GF-D8 (cell line): ENCODE data around the gene SLC17A2.

Experiments
- DNase-seq: peaks from one replicate; lab custom pipeline; 2025; lab: John Stamatoyannopoulos, UW

The SLC17A2 gene

GRCh38 chr6:25919657-25920056 lies 10.8 kb downstream of the SLC17A2 start:
- no peak for DNase-seq

GRCh38 chr6:25918083-25918683 lies 12.3 kb downstream of the SLC17A2 start:
- no peak for DNase-seq

- DNase-seq, result no peak
Measured at GRCh38 chr6:25916789-25917490, 13.6 kb downstream of the SLC17A2 start.

GRCh38 chr6:25916330-25916729 lies 14.2 kb downstream of the SLC17A2 start:
- no peak for DNase-seq

DNA sequence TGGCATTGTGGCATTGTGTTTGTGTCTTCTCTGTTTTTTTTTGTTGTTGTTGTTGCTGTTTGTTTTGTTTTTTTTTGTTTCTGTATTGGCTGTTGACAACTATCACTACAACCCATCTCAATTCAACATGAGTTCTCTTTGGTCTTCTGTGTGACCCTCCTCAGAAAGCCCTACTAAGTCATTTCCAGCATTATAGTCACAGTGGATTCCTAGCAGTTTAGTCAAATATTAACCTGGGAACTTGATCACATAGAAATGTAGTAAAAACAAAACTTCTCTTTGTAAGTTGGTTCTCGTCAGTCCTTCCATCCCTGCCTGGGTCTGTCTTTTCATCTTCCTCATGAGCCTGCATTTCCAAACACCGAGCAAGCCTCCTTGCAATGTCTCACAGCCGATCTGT lies 16.8 kb downstream of the SLC17A2 start:
- no peak for DNase-seq

DNA sequence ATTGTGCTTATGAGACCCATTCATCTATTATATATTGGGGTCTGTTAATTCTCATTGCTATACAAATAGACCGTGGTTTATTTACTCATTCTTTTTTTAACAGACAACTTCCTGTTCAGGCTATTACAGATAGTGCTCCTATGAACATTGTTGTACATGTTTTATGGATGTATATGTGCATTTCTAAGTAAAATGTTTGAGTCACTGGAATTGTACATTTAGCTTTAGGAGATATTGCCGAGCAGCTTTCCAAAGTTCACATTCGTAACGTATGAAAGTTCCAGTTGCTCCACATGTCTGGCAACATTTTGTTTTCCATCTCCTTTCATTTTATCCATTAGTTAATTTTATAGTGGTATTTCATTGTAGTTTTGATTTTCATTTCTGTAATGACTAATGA lies 19.1 kb downstream of the SLC17A2 start:
- no peak for DNase-seq

DNA sequence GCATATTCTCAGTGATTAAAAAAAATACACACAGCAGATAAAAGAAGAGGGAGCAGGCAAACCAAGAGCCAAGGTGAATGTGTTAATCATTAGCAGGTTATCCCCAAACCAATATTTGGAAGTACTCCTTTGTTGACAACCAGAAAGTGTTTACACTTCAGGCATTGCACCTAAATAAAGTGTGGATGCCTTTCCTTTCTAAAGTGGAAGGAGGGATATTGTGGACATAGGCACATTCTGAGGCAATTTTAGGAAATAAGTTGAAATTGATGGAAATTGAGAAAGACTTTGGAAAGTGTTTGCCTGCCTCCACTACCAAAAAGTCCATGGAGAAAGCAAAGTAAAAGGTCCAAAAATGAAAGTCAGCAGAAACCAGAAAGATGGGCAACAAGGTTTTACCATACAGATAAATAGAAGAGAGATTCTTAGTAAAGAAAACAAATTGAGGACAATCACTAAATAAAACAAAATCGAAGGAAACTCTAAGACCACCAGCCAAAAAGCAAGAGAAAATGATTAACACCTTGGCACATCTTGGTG lies 22.9 kb downstream of the SLC17A2 start:
- DNase-seq, result no peak

DNA sequence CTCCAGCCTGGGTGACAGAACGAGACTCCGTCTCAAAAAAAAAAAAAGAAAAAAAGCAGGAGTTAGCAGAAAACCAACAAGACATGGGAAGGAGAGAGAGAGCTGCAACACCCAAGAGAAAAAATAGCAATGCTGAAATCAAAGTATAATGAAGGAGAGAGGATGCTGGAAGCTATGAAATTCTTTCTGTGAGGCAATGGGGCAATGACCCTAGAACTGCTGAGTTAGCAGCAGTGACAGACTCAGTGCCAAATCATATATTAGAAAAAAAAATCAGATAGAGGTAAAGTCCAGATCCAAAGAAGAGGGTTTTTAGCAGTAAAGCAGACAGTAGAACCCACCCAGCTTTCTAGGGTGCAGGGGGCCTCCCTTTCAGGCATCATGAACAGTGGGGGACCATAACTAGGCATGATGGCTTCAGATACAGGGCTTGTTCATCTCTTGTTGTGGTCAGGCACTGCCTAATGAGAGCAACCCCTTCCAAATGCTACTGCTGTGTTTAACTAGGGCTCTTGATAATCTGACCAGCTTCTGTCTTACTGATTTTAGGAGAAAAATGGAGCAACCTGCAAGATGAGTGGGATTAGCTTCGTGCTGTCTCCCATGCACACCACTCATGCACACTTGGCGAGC lies 26.9 kb downstream of the SLC17A2 start:
- no peak for DNase-seq

DNA sequence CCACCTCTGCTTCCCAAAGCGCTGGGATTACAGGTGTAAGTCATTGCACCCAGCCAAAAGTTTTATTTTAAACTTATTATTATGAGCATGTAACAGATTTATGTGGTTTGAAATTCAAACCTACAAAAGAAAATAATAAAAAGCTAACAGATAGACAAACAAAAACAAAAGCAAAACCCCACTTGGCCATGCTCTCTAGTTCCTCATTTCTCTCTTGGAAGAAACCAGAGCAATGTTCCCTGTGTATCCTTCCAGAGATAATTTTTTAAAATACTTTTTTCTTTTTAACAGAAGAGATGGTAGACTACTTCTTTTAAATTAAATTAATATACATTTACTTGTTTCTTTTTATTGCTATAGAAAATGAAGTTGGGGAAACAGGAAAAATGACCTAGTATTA lies 28.4 kb downstream of the SLC17A2 start:
- DNase-seq, result no peak

DNA sequence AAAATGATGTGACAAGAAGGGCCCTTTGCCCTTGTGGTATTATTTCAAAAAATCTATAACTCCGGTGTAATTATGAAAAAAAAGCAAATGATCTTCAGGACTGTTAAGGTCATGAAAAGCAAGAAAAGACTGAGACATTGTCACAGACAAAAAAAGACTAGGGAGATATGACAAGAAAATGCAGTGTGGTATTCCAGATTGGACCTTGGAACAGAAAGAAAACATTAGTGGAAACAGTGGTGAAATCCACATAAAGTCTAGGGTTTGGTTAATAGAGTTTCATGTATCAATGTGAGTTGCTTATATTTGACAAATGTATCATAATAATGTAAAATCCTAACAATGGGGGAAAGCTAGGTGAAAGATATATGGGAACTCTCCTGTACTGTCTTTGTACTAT lies 29.6 kb downstream of the SLC17A2 start:
- DNase-seq, result no peak

DNA sequence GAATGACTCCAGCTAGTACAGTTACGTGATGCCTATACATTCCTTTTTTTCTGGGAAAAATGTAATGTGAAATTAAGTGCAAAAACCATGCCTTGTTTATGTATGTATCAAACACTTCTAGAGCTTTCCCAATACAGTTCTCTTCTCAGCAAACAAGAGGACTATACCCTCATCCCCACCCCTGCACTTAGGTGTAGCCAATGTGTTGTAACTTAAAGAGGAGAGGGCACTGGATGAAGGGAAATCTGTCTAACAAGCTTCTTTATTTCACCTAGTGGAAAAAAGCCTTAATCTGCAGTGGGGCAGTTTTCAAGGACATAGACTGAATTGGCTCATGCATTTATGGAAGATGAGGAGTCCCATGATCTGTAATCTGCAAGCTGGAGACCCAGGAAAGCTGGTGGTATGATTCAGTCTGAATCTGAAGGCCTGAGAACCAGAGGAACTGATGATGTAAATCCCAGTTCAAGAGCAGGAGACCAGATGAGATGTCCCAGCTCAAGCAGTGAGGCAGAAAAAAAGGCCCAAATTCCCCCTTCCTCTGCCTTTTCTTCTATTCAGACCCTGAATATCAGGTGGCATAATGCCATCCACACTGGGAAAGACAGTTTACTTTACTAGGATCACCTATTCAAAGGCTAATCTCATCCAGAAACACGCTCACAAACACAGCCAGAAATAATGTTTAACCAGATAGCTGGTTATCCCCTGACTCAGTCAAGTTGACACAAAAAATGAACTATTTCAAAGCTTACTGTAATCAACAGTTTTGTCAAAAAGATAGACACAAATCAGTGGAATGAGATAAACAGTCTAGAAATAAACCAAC lies 30.7 kb downstream of the SLC17A2 start:
- no peak for DNase-seq

GRCh38 chr6:25899123-25899522 lies 31.4 kb downstream of the SLC17A2 start:
- DNase-seq, result no peak

DNA sequence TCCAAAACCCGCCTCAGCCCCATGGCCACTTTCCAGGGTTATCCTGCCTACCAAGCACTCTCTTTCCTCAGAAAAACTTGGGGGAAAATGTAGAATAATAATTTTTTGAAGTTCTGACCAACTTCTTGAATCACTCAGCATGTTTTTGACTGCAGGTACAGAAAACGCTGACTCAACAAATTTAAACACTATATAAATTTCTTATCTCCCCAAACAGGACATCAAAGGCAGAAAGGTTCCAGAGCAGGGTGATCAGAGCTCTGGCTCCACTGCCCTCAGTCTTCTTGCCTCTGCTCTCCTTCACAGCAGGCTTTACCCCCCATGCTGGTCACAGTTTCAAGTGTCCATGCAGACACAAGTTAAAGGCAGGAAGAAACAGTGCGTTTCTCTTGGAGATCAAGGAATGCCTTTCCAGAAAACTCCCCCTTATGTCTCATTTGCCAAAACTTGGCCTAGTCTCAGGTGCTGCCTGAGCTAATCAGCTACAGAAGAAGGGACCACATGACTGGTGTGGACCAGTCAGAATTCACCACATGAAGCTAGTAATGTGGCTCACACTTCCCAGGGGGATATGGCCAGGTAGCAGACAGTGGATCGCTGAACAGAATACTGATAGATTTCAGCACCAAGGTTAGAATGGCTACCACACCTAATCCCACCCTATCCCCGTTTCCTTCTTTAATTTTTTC lies 32.1 kb downstream of the SLC17A2 start:
- no peak for DNase-seq

DNA sequence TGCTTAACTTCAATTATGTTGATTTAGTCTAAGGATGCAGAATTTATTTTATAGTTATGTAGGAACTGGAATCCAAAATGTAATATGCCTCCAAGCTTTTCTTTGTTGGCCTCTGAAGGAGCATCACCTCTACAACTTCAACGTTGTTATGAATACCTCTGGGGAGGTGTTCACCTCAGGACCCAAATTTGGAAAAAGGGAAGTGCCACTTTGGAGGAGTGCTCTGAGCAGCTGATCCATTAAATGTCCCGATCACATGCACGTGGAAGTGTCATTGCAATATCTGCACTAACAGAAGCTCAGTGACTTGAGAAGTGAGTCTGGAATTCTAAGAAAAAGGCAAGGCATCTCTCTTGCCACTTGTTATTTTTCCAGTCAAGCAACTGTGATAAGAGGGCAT lies 34.2 kb downstream of the SLC17A2 start:
- no peak for DNase-seq

GRCh38 chr6:25895771-25896170 lies 34.7 kb downstream of the SLC17A2 start:
- no peak for DNase-seq

DNA sequence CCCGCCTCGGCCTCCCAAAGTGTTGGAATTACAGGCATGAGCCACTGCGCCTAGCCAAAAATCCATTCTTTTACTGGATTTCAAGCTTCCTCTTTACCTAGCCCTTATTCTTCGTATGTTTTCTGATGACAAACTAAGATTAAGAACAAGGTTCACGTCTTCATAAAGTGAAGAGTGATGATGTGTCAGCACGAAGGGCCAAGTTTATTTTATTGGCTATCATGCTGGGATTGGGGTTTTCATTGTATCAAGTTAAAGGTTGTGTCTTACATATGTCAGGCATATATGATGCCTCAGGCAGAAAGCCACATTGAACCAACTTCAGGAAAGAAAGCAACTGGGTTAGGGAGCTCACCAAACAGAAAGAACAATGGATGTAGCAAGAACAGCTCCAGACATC lies 36.7 kb downstream of the SLC17A2 start:
- DNase-seq, result no peak

DNA sequence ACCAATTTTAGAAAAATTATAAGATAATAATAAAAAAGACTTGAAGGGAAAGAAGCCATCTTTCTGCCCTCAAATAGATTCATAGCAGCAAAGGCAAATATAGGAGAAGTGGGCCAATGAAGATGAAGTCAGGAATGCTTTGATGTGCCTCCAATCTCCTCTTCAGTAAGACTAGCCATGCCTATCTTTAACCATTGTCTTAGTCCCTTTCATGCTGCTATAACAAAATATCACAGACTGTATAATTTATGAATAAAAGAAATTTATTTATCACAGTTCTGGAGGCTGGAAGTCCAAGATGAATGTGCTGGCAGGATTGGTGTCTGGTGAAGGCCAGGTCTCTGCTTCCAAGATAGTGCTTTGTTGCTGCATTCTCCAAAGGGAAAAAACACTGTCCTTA lies 37.6 kb downstream of the SLC17A2 start:
- no peak for DNase-seq

DNA sequence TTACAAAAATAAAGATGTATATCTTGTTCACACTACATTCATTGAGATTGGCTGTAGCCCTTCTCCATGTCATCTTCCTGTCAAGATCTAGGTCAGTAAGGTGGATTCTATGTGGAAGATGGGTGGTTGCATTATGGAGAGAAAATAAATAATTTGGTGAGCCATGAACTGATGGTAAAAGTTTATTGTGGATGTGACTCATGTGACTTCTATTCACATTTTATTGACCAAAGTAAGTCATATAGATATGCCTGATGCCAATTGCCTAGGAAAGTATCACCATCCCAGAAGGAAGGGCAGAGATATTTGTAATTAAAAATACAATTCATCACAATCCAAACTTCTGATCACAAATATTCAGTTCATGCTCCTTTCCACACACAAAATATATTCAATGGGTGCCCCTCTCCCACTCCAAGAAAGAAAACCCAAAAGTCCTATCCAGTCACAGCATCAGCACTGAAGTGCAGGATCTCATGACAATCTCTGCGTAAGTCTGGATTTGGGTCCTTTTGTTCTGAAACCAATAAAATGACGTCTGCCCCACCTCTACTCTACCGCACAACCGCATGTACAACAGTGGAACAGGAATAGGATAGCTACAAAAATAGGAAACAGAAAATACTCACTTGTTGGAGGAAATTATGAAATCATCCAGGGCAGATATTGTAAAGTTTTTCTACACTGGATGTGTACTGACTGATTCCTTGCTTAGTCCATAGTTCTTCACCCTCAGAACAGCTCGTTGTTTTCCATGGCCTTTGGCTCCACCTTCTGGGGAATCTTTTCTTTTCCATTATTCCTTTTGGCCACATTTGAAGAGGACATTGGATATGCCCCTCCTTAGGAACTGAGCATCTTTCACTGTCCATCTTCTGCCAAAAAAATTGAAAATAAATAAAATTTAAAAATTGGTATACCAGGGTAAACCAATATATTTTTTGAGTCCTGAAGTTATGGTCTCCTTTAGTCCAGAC lies 40.3 kb downstream of the SLC17A2 start:
- DNase-seq, result peak; percentile 1

- DNase-seq, result no peak
Measured at GRCh38 chr6:25888626-25889025, 41.9 kb downstream of the SLC17A2 start.

DNA sequence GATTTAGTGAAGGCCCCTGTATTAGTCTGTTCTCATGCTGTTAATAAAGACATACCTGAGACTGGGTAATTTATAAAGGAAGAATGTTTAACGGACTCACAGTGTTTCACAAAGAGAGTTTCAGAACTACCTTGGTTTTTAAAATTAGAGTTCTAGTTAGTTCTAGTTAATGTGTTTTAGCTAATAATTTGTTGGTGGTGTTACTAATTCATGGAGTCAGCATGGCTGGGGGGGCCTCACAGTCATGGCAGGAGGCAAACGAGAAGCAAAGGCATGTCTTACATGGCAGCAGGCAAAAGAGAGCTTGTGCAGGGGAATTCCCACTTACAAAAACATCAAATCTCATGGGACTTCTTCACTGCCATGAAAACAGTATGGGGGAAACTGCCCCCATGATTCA lies 44.4 kb downstream of the SLC17A2 start:
- no peak for DNase-seq

DNA sequence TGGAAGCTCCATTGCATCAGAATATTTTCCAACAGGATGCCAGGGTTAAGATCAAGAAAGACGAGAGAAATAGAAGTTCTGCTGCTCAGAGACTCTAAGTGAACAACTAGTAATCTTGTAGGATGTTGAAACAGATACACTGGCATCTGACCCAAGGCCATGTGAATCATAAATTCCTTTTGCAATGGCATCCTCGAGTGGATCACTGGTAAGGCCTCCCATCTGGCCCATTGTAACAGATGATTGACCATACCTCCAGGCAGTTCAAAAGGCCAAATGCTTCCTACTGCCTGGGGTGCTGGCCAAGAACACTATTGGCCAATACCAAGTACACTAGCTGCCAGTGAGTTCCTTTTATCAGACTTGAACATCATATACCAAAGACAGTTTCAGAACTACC lies 46.5 kb downstream of the SLC17A2 start:
- DNase-seq, result no peak
